H9 (cell line): ENCODE measurements around the gene NME4. TPM values are rescaled to one million over a fixed set of nuclear protein-coding genes. Genes with fewer than 3 reads are reported as not detected.

Experiments used
- DNase-seq: peaks from one replicate; pipeline ENCODE4 v3.0.0-alpha.2; 2017
- H2AFZ ChIP-seq: one replicate; pipeline ENCODE4 v1.6.1; 2013; ENCODE audit warnings: mild to moderate bottlenecking, low read length, control low read depth, moderate library complexity
- H2AK5ac ChIP-seq: 2 replicates; pipeline ENCODE4 v1.6.1; 2013; ENCODE audit warnings: low read length, control low read depth, mixed read lengths; ENCODE audit not compliant: insufficient read length
- H2BK120ac ChIP-seq: one replicate; pipeline ENCODE4 v1.6.1; 2013; ENCODE audit warnings: low read depth, mild to moderate bottlenecking, low read length, control low read depth, inconsistent platforms; ENCODE audit not compliant: poor library complexity, severe bottlenecking
- H2BK12ac ChIP-seq: 2 replicates; pipeline ENCODE4 v1.6.1; 2013; ENCODE audit warnings: low read length, control low read depth, mixed read lengths, low read depth; ENCODE audit not compliant: insufficient read length
- H2BK15ac ChIP-seq: 2 replicates; pipeline ENCODE4 v1.6.1; 2013; ENCODE audit warnings: low read depth, low read length, control low read depth
- H2BK20ac ChIP-seq: one replicate; pipeline ENCODE4 v1.6.1; 2013; ENCODE audit warnings: low read depth, mild to moderate bottlenecking, low read length, control low read depth, inconsistent platforms; ENCODE audit not compliant: poor library complexity, severe bottlenecking
- H2BK5ac ChIP-seq: 2 replicates; pipeline ENCODE4 v1.6.1; 2013; ENCODE audit warnings: low read length, control low read depth, mixed read lengths; ENCODE audit not compliant: insufficient read length
- H3K14ac ChIP-seq: 2 replicates; pipeline ENCODE4 v1.6.1; 2013; ENCODE audit warnings: low read length, control low read depth; ENCODE audit not compliant: insufficient read depth
- H3K18ac ChIP-seq: 2 replicates; pipeline ENCODE4 v1.6.1; 2013; ENCODE audit warnings: low read depth, mild to moderate bottlenecking, mixed read lengths, low read length, control low read depth; ENCODE audit not compliant: insufficient read length
- H3K23ac ChIP-seq: 2 replicates; pipeline ENCODE4 v1.6.1; 2013; ENCODE audit warnings: low read length, control low read depth, mixed read lengths, low read depth; ENCODE audit not compliant: insufficient read length
- H3K23me2 ChIP-seq: 2 replicates; pipeline ENCODE4 v1.6.1; 2013; ENCODE audit warnings: low read depth, mild to moderate bottlenecking, mixed read lengths, low read length, control low read depth; ENCODE audit not compliant: insufficient read length, poor library complexity, severe bottlenecking
- H3K27ac ChIP-seq: 2 replicates; pipeline ENCODE4 v1.5.1; 2013; ENCODE audit warnings: low read length, control low read depth, mixed read lengths, low read depth; ENCODE audit not compliant: insufficient read length
- H3K27me3 ChIP-seq: 2 replicates; pipeline ENCODE4 v1.6.1; 2013; ENCODE audit warnings: low read length, control low read depth, inconsistent platforms; ENCODE audit not compliant: insufficient read depth
- H3K4ac ChIP-seq: 2 replicates; pipeline ENCODE4 v1.6.1; 2013; ENCODE audit warnings: low read depth, mild to moderate bottlenecking, control low read depth, inconsistent platforms, low read length, moderate library complexity
- H3K4me1 ChIP-seq: 2 replicates; pipeline ENCODE4 v1.6.1; 2013; ENCODE audit warnings: low read length, control low read depth, inconsistent platforms; ENCODE audit not compliant: insufficient read depth
- H3K4me2 ChIP-seq: 2 replicates; pipeline ENCODE4 v1.6.1; 2013; ENCODE audit warnings: low read length, control low read depth, mixed read lengths; ENCODE audit not compliant: insufficient read length, insufficient read depth
- H3K56ac ChIP-seq: 2 replicates; pipeline ENCODE4 v1.6.1; 2013; ENCODE audit warnings: low read depth, mild to moderate bottlenecking, mixed read lengths, low read length, control low read depth; ENCODE audit not compliant: insufficient read length
- H3K79me1 ChIP-seq: 2 replicates; pipeline ENCODE4 v1.6.1; 2013; ENCODE audit warnings: low read depth, mild to moderate bottlenecking, moderate library complexity, low read length, control low read depth, inconsistent platforms; ENCODE audit not compliant: insufficient read depth, poor library complexity, severe bottlenecking
- H3K79me2 ChIP-seq: 2 replicates; pipeline ENCODE4 v1.6.1; 2013; ENCODE audit warnings: low read length, control low read depth, inconsistent platforms; ENCODE audit not compliant: insufficient read depth
- H3K9ac ChIP-seq: 2 replicates; pipeline ENCODE4 v1.6.1; 2013; ENCODE audit warnings: low read length, control low read depth, mixed read lengths; ENCODE audit not compliant: insufficient read length; ENCODE audit errors: extremely low read depth
- H3K9me3 ChIP-seq: one replicate; pipeline ENCODE4 v1.6.1; 2013; ENCODE audit warnings: low read depth, low read length, inconsistent platforms; ENCODE audit not compliant: control insufficient read depth
- H3T11ph ChIP-seq: one replicate; pipeline ENCODE4 v1.6.1; 2013; ENCODE audit warnings: mild to moderate bottlenecking, low read length, control low read depth, inconsistent platforms
- H4K20me1 ChIP-seq: one replicate; pipeline ENCODE4 v1.6.1; 2013; ENCODE audit not compliant: control insufficient read depth, insufficient read length, insufficient read depth
- H4K5ac ChIP-seq: 2 replicates; pipeline ENCODE4 v1.6.1; 2013; ENCODE audit warnings: low read depth, mild to moderate bottlenecking, mixed read lengths, low read length, control low read depth; ENCODE audit not compliant: insufficient read length
- H4K8ac ChIP-seq: replicated peaks from 2 replicates; pipeline ENCODE4 v1.6.1; 2013; ENCODE audit warnings: low read length, control low read depth, mixed read lengths, low read depth; ENCODE audit not compliant: insufficient read length
- H4K91ac ChIP-seq: 2 replicates; pipeline ENCODE4 v1.6.1; 2013; ENCODE audit warnings: low read depth, mild to moderate bottlenecking, moderate library complexity, mixed read lengths, low read length, control low read depth; ENCODE audit not compliant: insufficient read length
- H3K27ac Mint-ChIP-seq, 3 experiments: 2 replicates in 2 of 3; 3 replicates in 1 of 3; pipeline ENCODE4 v1.8.0; 2020 to 2021; ENCODE audit warnings: mixed read lengths in 3 of 3, mild to moderate bottlenecking in 1 of 3, moderate library complexity in 1 of 3
- H3K27me3 Mint-ChIP-seq: 2 replicates; pipeline ENCODE4 v1.8.0; 2021; ENCODE audit warnings: low read depth, mild to moderate bottlenecking, moderate library complexity, mixed read lengths
- H3K36me3 Mint-ChIP-seq, 3 experiments: 2 replicates in 2 of 3; 3 replicates in 1 of 3; pipeline ENCODE4 v1.8.0; 2020 to 2021; ENCODE audit warnings: low read depth in 3 of 3, mixed read lengths in 3 of 3; ENCODE audit not compliant: insufficient read depth in 1 of 3
- H3K4me1 Mint-ChIP-seq, 2 experiments: 2 replicates each; pipeline ENCODE4 v1.8.0; 2020; ENCODE audit warnings: mixed read lengths in 2 of 2
- H3K4me3 Mint-ChIP-seq, 2 experiments: 2 replicates in 1 of 2; 3 replicates in 1 of 2; pipeline ENCODE4 v1.8.0; 2020 to 2021; ENCODE audit warnings: mild to moderate bottlenecking in 2 of 2, mixed read lengths in 2 of 2, moderate library complexity in 1 of 2
- H3K9me3 Mint-ChIP-seq, 2 experiments: 2 replicates in 1 of 2; 3 replicates in 1 of 2; pipeline ENCODE4 v1.8.0; 2020; ENCODE audit warnings: mild to moderate bottlenecking in 2 of 2, mixed read lengths in 2 of 2, moderate library complexity in 1 of 2
- WGBS: extraction: QIAGEN DNeasy Blood & Tissue Kit; methylation state at CpG from one replicate; pipeline ENCODE4 v1.1.7; 2013; ENCODE audit warnings: missing lambda C conversion rate, low lambda C conversion rate, mixed read lengths; ENCODE audit not compliant: insufficient read length; ENCODE audit errors: extremely low coverage; 5-methylcytosine and 5-hydroxymethylcytosine counted together
- total RNA-seq: library from RNA; stranded (reverse); gene quantifications from 2 replicates; pipeline ENCODE4 v1.2.1, GENCODE V29; 2021
- TF ChIP-seq, protein P1 (sequence below): fragments of 200-600 bp; sonication (generic); conservative IDR thresholded peaks from 3 replicates; pipeline ENCODE4 v1.8.0; 2021; ENCODE audit warnings: antibody characterized with exemption, mild to moderate bottlenecking

The NME4 gene
- total RNA-seq, 1 experiment from 2014 or later = 320 TPM

DNA sequence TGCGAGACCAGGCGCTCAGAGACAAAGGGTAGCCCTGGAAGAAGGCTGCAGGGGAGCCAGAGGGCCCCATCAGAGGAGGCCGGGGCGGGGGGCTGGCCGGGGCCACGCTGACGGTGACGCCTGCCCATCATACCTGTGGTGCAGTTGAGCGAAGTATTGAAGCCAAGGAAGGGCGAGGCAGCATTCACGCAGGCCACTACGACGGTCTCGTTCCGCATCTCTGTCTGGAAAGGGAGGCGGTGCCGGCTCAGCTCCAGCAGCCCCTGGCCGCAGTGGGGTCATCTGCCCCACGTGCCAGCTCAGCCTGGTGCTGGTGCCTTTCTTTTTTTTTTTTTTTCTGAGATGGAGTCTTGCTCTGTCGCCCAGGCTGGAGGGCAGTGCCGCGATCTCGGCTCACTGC, 21.8 kb upstream of the NME4 start:
- TF ChIP-seq, protein P1, sequence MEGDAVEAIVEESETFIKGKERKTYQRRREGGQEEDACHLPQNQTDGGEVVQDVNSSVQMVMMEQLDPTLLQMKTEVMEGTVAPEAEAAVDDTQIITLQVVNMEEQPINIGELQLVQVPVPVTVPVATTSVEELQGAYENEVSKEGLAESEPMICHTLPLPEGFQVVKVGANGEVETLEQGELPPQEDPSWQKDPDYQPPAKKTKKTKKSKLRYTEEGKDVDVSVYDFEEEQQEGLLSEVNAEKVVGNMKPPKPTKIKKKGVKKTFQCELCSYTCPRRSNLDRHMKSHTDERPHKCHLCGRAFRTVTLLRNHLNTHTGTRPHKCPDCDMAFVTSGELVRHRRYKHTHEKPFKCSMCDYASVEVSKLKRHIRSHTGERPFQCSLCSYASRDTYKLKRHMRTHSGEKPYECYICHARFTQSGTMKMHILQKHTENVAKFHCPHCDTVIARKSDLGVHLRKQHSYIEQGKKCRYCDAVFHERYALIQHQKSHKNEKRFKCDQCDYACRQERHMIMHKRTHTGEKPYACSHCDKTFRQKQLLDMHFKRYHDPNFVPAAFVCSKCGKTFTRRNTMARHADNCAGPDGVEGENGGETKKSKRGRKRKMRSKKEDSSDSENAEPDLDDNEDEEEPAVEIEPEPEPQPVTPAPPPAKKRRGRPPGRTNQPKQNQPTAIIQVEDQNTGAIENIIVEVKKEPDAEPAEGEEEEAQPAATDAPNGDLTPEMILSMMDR = no peak
- Histone ChIP-seq H2BK120ac (no peak overlapping the region), H3K56ac (no peak overlapping the region), H3K9ac (no peak overlapping the region), H3T11ph (no peak overlapping the region), H4K8ac (no peak overlapping the region), H3K23ac (no peak overlapping the region), H3K14ac (no peak overlapping the region), H3K79me2 (no peaks in the 10 kb centered on the region; the same call in 1 of the 2 replicates), H3K4me1 (no peaks in the 10 kb centered on the region), H2BK20ac (no peak overlapping the region), H4K20me1 (no peaks in the 10 kb centered on the region), H4K5ac (no peak overlapping the region), H2BK5ac (no peak overlapping the region), H3K4me2 (no peak overlapping the region), H3K27me3 (no peaks in the 10 kb centered on the region), H2BK12ac (no peak overlapping the region), H2AFZ (no peak overlapping the region), H3K27ac (no peak overlapping the region), H3K4ac (no peak overlapping the region), H2BK15ac (no peak overlapping the region), H3K23me2 (no peaks in the 10 kb centered on the region), H3K18ac (no peak overlapping the region), H2AK5ac (no peak overlapping the region), H3K79me1 (no peaks in the 10 kb centered on the region), H4K91ac (no peak overlapping the region), H3K9me3 (no peaks in the 10 kb centered on the region)
- peaks cover 5 to 45% (median 20%) of the 10 kb centered on the region in 3 experiments for H3K36me3 Mint-ChIP-seq
- H3K4me3 Mint-ChIP-seq = no peak overlapping the region
- H3K27me3 Mint-ChIP-seq = no peaks in the 10 kb centered on the region; the same call in 1 of the 2 replicates
- no CpG with 5 or more reads among the region's 23 CpGs for WGBS
- H3K9me3 Mint-ChIP-seq = no peaks in the 10 kb centered on the region
- no peak overlapping the region; a peak in 1 of 7 replicates for H3K27ac Mint-ChIP-seq
- peaks cover 12 to 23% of the 10 kb centered on the region in 2 experiments for H3K4me1 Mint-ChIP-seq
- no peak for DNase-seq
